Myocyte (in vitro differentiated cells): ENCODE data around the gene PLD6. TPM values are rescaled to one million over a fixed set of nuclear protein-coding genes. Genes with fewer than 3 reads are reported as not detected.
A peak's percentile ranks its signal among the peaks of the same experiment; 100 is the strongest.

ENCODE experiments used
- DNase-seq: peaks from one replicate; pipeline ENCODE4 v3.0.0-alpha.2; 2012; ENCODE audit warnings: low read depth
- total RNA-seq: library from RNA; depleted of rRNA; stranded (reverse); fragments of >200 nt; gene quantifications from 2 replicates; pipeline ENCODE4 v1.2.3, GENCODE V29; 2014

Gene PLD6
- total RNA-seq, 1 donor from 2014 or later = 9.4 TPM

DNA sequence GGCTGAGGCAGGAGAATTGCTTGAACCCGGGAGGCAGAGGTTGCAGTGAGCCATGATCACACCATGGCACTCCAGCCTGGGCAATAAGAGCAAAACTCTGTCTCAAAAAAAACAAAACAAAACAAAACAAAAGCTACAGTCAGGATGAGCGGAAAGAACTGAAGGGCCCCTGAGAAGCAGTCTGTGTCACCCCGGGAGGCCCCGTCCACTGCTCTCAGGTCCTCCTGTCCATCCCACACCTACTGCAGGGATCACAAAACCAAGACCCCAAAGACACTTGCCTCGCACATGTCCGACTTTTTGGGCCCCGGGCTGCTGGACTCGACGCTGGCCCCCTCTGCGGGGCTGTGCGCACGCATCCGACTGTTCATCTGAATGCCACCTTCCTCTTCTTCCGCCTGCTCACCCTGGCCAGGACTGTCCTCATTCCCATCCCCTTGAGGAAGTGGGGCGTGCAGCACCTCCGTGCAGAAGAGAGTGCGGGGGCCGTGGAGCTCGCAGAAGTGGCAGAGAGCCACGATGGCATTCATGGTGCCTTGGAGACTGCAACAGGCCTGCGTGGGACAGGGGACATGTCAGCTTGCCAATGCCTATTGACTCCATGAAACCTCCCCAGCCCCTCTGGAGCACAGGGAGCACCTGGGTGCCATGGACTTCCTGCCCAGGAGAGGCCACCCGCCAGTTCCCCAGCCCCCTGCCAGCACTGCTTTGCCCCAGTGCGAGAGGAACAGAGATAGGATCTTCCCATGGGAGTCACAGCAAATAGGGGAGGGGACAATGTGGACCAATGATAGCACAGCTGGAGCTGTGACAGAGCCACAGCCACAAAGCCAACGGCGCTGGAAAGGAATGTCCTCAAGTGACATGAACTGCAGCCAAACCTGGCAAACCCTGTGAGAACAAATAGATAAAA lies 21.7 kb upstream of the PLD6 start:
- DNase-seq = peak; percentile 30

DNA sequence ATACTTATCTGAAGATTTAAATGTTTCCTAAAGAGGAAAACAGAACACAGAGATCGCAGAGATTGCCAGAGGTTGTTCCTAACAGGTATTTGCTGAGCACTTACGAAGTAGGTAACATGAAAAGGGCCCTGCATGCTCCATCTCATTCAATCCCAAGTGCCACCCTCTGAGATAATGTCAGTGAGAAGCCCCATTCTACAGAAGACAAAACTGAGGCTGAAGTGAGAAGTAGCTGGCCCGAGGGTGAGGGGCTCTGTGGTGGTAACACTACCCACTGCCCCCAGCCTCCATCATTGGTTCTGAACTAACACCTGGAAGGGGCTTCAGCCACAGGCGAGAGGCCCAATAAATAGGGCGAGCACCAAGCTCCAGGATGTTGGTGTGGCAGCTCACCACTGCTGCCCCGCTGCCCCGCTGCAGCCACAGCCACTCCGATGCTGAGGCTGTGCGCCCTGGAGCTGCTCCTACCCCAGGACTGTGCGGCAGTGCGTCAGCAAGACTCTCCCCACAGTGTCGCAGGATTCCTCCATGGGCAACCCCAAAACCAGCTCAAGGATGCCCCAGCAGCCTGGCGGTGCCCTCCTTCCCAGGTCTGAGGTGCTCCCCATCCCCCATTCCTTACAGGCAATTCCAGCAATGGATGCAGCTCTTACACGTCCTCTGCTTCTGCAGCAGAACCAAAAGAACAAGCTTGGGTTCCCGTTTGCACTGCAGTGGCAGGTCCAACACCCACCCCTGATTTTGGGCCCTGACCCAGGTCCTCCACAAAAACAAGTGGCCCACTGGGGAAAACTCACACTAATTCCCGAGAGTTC lies 20.5 kb upstream of the PLD6 start:
- no peak for DNase-seq

DNA sequence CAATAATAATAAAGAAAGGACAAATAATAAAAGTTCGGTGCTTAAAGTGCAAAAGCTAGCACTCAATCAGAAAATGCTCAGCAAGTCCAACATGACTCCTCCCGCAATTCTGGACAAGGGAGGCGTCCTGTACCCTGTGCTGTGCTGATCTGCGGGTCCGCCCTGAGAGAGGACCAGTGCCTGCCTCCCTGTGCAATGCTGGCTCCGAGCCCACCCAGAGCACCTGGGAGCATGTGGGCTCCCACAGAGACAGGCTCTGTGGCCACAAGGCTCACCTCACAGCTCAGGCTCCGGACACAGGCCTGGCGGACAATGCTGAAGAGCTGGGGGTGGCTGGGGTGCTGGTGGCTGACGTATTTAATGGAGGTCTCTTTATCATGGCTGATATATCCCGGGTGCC lies 19.8 kb upstream of the PLD6 start:
- DNase-seq = no peak

DNA sequence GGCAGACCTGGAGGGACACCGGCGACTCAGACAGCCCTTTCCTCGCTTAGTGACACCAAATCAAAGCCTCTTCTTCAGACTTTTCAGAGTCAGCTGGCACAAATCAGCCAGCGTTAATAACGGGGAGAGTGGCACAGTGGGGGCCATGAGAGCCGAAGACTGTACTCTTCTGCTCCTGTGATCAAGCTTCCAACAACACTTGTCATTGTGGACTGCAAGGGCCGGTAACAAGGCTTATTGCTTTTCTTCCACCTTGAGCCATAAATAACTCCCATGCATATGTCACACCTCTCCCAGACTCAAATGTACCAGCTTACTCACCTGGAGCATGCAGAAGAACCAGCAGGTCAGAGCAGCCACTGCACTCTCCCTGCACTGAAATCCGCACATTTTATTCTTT lies 18.0 kb upstream of the PLD6 start:
- DNase-seq = no peak

DNA sequence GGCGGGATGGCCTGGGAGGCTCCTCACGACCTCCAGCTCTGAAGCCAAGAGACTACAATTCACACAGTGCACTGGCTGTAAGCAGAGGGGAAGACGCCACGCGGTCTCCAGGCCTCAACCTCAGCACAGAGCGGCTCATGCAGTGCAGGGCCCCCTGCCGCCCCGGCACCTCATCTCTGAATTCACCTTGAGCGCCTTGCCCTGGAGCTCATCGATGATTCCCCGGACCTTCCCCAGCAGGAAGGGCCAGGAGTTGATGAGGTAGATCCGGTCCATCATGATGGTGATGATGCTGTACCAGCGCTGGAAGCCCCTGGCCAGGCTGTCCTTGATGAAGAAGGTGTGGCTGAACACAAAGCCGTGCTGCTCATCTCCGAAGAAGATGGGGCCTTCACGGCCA lies 17.6 kb upstream of the PLD6 start:
- DNase-seq = no peak

DNA sequence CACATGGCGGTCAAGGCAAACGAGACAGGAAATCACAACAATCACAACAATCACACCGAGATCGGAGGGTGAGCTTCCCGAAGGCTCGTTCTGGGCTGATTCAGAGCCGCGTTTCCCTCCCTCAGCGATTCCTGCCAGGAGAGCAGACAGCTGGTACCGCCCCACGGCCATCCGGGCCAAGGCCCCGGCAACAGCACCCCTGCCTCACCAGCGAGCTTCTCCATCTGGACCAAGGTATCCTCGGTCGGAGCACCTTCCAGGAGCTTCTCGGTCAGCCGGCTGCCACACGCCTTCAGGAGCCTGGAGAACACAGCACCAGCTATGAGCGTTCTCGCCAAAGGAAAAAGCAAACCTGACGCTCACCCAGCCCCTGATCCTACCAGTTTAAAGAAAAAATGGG lies 15.2 kb upstream of the PLD6 start:
- DNase-seq = no peak

DNA sequence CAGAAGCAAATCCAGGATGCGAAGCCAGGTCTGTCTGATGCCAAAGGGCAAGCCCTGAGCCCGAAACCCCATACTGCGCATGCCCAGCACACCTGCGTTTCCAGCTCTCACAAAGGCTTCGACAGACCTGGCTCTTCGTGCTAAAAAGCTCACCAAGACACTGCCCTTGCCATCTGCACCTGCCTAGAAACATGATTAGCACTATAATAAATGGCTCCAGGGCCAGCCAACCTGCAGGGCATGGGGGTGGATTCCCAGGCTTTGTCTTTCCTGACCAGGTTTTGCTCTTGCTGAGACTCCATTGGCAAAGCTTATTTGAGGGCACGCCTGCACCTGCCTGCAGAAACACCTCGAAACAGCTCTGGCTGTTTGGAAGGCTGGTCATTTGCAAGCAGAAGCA lies 14.4 kb upstream of the PLD6 start:
- DNase-seq = no peak

DNA sequence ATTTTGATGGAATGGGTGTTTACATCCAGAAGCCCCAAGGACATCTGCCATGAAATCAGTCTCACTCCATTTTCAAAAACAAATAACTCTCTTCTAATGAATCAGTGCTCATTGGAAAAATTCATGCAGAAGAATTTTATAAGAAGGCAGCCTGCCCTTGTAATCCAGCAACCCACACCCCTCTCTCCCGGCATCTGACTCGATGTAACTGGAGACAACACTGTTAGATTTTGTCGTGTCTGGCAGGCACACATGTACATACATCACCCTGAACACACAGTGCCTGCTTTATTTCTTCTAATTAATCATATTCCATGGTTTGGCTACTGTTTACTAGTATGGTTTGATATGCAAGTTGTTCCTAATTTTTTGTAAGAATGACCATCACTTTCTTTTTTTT lies 11.9 kb upstream of the PLD6 start:
- no peak for DNase-seq

DNA sequence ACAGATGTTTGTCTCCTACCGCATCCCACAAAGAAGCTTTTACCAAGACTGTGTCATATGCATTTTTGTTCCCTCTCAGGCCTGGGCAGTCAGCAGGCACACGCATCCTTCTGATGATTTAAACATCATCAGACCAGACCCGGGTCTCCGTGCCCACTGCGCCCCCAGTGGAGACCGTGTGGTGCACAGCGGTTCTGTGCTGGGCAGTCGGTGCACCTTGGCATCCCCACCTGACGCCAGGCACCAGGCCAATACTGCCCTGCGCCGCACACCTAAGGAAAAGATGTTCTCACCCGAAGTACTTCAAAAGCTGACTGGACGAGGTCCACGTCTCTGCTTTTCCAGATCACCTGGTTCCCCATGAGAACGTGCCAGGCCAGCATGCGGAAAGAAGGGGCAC lies 10.6 kb upstream of the PLD6 start:
- DNase-seq = no peak

DNA sequence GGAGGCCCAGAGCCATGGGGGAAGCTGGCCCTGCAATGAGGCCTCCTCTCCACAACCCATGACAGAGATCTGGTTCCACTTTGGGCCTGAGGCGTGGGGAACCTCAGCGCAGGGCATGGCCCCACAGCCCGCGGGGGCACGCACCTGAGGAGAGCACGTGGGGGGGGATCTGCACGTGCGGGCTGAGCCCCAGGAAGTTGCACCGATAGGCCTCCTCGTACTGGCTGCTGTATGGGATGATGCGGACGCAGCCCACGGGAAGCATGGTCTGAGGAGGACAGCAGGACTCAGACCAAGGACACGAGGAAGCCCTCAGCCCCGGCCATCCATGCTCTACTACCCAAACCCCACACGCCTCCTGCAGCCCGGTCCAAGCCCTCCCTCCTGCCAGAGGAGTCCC lies 10.1 kb upstream of the PLD6 start:
- DNase-seq = no peak

DNA sequence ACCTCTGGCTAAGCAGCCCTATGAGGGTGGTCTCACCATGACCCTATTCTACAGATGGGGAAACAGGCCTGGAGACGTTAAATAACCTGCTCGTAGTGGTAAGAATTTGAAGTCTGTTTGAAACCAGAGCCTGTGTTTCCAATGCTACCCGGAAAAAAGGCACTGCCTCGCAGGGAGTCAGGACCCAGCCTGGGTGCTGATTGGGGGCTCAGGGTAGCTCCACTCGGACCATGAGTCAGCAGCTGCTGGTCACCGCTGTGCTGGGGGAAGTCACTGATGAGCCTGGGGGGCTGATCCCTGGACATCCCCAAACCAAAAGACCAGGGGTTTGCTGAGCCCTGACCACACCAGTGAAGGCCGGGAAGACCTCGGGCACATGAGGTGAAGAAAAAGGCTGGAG lies 9.4 kb upstream of the PLD6 start:
- no peak for DNase-seq

DNA sequence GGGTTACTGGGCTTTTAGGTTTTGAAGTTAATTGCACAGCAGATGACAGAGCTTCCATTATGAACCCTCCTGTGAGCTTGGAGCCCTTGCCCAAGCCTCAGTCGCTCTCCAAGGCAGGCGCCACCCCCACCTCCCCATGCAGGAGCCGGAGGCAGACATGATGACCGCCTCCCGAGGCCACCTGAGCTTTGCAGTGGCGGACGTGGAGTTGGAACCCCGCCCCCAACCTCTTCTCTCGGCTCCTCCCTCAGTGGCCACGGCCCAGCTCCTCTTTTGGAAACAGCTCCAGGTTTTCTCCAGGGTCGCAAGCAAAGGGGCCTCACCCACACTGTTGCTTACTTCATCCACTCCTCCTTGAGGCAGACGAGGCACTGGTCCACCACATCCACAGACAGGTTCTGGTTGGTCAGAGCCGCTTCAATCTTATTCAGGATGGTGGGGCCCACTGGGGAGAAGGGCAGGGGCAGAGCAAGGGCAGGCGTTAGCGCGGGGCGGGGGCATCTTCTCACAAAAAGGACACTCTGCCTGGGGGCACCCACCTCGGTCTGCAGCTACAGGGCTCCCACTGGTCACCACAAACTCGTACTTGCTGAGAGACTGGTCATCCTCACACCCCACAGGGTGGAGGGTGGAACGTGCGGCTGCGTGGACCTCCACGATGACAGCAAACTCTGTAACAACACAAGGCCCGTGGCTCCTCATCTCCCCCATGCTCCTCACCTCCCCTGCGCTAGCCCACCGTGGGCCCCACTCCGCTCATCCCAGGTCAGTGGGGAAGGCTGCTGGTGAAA lies 8.7 kb upstream of the PLD6 start:
- DNase-seq = no peak

DNA sequence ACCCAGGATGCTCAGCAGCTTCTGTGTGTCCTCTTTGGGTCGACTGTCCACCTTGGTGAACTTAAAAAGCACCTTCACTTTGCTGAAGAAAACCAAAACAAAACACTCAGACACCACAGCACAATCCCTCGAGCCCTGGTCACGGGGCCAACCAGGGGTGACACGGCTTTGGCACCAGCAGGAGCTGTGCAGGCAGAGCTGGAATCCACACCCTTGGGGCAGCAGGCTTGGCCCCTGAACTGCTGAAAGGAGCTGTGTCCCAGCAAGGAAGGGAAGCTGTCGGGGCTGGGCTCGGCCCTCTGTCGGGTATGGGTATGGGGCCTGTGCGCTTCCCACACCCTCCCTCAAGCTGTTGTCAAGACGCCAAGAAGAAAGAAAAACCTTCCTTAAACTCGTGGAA lies 7.6 kb upstream of the PLD6 start:
- no peak for DNase-seq

DNA sequence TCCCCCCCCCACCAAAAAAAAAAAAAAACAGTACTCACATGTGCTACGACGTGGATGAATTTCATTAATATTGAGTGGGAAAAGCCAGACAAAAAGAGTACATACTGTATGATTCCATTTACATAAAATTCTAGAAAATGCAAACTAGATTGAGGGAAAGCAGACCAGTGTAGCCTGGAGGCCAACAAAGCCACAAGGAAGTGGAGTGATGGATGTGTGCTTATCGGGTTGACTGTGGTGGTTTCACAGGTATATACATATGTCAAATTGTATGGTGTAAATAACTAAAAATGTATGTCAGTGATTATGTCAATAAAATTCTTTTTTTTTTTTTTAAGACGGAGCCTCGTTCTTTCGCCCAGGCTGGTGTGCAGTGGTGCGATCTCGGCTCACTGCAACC lies 1.9 kb upstream of the PLD6 start:
- DNase-seq = no peak

DNA sequence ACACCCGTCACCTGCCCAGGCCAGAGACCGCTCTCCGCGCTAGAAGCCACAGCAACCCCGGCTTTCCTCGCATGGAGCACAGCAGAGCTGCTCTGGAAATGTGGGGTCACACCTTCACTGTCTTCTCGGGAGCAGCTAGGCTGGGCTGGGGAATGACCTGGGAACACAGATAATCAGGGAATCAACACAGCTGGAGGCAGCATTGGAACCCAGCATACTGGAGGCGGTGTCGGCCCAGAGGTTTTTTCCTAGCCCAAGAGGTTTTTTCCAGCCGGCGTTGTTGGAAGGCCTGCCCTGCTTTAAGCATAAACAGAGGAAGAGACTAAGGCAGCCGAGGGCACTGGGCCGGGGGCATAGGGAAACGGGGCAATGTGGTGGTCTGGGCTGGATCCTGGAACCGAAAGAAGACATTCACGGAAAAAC lies 791 bp upstream of the PLD6 start:
- DNase-seq = no peak

DNA sequence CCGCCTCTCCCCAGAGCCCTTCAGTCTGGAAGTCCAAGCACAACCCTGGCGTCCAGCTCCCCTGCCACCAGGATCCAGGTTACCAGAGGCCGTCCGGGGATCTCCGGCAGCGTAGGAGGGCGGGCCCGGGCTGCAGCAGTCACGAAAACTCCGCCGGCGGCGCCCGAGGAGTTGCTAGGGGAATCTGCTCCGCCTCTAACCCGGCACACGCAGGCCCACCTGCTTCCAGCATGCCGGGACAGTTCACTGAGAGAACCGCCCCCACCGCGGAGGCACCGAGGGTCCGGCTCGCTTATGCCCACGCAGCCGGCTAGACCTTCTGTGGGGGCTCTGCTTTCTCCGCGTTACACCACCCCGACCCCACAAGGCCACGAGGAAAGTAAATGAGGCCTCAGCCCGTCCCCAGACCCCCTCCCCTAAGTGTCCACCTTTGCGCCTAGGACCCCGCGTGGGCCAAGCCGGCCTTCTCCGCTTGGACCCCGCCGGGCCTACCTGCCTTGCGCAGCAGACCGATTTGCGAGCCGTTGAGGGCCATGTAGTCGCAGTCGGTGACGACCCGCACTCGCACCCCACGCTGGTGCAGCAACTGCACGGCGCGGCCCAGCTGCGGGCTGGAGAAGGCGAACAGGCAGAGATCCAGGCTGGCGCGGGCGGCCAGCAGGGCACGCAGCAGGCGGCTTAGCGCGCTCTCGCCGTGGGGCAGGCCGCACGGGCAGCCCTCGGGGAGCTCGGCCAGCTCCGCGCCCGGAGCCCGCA lies 587 bp downstream of the PLD6 start:
- DNase-seq = peak; percentile 82

DNA sequence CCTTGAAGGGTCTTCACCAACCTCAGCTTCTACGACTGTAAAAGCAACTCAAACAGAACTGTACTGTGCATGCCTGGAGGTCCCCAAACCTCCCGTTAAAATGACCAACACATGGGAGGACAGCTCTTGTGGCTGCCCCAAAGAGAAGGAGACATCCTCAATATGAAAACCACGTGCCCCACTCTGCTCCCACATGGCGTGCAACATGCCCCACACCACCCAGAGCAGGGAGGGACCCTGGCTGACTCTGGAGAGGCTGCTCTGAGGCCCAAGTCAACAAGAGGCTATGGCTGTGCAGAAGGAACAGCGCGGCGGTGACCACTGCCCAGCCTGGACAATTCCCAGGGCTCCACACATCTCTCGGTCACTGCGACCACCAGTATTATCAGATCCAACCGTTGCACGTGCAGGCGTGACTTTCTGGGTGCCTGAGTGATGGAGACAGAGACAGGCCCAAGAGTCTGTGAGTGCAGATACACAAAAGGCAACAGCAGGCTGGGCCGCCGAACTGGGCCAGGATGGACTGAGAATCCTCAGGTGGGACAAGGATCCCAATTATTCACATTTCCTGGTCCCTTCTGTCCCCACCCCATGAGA lies 1.4 kb downstream of the PLD6 start:
- DNase-seq = no peak

DNA sequence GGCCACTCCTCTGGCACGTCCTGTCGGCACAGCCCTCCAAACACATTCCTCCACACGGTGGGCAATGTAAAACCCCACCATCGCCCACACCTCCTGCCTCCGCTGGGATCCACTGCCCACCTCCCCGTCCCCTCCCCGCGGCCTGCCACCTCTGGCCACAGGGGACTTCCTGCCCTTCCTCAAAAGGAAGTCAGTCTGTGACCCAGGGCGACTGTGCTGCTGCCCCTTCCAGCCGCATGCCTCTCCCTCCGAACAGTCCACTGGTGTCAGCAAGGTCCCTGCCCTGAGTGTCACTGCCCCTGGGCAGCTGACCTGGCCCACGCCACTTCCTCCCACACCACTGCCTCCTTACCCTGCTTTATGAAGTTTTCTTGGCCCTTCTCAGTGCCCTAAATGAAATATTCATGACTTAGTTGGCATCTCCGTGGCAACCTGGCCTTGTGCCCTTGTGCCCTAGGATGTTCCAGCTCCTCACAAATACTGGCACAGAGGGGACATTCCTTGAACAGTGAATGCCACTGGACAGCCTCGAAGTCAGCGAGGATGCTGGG lies 2.0 kb downstream of the PLD6 start:
- DNase-seq = no peak

DNA sequence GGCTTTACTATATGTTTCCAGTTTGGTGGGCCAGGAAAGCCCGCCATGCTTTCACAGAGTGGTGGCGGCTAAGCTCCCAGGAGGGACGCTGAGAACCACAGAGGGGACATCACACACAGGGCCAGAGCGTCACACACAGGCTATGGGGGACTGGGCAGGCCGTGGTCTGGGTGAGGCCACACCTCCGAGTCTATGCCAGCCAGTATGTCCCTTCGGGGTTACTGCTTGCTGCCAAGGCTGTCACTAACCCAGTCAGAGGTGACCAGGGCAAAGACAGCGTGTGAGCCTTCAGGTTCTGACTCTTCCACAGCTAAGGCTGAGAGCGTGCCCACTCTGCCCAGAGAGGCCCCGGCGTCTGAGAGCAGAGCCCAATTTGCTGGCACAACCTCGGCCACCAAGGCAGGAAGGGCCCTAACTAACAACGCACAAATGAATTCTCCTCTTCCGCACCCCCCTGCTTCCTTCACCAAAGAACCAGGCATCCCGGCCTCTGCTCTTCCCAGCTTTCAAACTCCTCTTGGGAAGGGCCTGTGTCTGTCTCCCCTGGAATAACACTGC lies 2.9 kb downstream of the PLD6 start:
- DNase-seq = no peak

DNA sequence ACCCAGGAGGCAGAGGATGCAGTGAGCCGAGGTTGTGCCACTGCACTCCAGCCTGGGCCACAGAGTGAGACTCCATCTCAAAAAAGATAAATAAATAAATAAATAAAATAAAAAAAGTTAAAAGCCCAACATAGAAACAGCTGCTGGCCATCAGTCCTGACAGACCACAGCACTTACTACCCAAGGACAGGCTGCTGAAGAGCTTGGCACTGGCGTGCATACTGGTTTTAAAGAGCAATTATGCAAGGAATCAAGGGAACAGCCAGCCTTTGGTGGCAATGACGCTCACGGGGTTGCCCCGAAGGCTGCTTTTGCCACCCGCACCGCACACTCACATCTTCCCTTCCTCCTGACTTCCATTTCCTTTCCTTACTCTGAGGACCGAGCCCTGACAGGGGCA lies 4.2 kb downstream of the PLD6 start:
- peak; percentile 73 for DNase-seq
